Kidney glomerular epithelial cell (primary cell): Measurements from ENCODE around the gene HPGDS.
"Not testable (repeated sequence)": the region's sequence is repeated elsewhere in the genome, so short reads cannot be mapped to it uniquely, and the experiment has no call there.

ENCODE experiments used
- DNase-seq: peaks from one replicate; lab custom pipeline; 2025; lab: John Stamatoyannopoulos, UW

The HPGDS gene

DNA sequence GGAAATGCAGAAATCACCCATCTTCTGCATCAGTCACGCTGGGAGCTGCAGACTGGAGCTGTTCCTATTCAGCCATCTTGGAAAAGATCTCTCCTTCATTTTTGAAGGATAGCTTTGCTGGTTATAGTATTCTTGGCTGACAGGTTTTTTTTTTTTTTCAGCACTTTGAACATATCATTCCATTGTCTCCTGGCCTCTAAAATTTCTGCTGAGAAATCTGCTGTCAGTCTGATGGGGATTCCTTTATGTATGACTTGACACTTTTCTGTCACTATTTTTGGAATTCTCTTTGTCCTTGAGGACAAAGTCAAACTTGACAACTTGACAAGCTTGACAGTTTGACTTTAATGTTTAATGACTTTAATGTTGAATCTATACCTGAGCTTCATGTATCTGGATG lies 16.8 kb downstream of the HPGDS start:
- DNase-seq, result no peak

DNA sequence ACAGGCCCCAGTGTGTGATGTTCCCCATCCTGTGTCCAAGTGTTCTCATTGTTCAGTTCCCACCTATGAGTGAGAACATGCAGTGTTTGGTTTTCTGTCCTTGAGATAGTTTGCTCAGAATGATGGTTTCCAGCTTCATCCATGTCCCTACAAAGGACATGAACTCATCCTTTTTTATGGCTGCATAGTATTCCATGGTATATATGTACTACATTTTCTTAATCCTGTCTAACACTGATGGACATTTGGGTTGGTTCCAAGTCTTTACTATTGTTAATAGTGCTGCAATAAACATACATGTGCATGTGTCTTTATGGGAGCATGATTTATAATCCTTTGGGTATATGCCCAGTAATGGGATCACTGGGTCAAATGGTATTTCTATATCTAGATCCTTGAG lies 22.7 kb downstream of the HPGDS start:
- DNase-seq, result not testable (repeated sequence)

DNA sequence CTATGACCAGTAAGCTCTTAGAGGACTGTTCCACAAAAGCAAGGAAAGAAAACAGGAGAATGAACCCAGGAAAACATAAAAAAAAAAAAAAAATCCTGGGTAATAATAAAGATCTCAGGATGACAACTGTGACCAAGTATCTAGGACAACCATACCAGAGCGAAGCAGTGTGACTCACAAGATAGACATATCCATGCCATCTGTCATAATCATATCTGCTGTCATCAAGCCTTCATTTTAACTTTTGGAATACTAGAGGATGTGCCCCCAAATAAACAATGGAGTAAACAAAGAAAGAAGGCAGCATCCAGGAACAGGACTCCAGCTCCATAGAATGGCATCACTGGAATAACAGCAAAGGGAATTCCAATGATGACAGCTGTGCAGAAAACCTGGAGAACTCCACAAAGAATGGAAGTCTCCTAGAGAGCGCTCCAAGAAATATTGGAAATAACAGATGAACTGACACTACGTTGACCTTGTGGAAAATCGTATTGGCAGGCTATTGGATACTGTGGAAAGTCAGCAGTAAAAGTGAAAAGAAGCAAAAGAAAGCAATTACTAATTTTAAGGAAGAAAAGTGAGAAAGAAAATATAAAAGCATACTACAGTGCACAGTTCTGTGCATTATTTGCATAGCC lies 35.3 kb downstream of the HPGDS start:
- no peak for DNase-seq

DNA sequence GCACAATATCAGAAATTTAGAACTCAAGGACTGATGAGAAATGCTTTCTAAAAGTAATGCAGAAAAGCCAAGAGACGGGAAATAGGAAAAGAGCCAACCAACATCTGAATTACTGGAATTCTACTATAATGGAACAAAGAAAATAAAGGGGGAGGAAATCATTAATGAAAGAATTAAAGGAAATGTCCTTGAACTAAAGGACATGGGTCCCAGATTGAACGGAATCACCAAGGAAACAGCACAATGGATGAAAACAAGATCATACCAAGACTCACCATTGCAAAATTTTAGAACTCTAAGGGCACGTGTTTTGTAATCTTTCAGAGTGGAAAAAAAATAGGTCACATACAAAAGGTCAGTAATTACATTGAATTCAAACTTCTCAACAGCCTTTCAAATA lies 35.9 kb downstream of the HPGDS start:
- no peak for DNase-seq

DNA sequence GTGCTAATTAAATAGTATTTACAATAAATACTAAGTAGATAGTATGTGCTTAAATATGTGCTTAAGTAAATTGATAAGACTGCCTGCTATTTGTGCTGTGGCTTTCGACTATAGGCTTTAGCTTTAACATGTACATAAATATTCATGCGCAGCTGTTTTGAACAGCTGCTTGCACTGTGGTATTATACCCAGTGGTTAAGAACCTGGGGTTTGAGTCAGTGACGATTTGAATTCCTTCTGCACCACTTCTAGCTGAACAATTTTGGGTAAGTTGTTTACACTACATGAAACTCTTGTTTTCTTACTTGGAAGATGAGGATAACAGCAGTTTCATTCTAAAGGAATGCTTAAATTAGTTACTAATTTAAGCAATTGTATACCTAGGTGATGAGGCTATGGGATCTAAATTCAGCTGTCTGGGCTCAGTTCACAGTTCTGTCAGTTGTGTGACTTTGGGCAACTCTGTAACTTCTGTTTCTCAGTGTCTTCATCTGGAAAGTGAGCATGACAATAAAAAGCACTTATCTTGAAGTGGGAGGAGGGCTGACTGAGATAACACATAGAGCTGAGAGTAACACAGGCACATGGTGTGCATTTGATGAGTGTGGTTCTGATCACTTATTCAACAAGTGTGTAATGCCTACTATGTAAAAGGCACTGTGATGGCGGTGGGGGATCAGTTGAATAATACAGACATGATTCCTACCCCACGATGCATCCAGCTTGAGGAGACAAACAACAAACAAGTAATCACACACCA lies 37.0 kb downstream of the HPGDS start:
- peak; percentile 47 for DNase-seq

DNA sequence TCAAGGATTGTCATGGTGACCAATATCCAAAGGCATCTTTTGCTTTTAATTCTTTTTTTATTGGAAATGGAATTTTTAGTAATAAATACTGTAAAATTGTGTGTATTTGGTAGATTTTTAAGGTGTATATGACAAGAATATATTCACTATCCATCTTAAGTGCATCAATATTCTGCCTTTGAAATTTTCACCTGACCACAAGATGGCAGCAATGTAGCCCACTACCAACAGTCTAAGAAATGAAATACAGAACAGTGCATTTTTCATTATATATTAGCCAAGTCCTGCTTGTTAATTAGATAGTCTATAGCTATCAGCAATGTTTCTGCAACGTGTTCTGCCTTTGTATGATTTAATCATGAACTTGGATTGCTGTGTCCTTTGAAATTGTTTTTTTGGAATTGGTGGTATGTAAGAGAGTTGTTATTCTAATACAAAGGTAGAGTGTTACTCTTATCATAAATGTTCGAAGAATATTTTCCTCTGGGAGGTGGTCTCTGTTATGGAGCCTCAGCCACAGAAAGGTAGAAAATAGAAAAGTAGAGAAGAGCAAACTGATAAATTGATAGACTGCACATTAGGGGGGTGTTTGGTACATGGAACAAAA lies 38.2 kb downstream of the HPGDS start:
- peak; percentile 44 for DNase-seq

DNA sequence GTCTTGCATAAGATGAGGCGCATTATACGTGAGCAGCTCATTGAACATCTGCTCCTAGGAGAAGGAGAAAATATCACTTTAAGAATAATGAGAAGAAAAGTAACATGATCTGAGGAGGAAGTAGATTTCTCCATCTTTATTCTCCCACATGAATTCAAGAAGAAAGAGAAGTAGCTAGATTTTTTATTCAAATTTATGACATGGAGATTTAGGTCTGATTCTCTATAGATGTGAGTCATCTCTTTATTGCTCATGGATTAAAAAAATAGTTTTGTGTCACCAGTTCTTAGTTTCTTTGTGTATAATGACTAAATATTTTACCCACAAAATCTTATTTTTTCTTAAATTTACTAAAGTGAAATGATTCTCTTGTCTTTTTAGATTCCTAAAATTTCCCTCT lies 40.4 kb downstream of the HPGDS start:
- no peak for DNase-seq

DNA sequence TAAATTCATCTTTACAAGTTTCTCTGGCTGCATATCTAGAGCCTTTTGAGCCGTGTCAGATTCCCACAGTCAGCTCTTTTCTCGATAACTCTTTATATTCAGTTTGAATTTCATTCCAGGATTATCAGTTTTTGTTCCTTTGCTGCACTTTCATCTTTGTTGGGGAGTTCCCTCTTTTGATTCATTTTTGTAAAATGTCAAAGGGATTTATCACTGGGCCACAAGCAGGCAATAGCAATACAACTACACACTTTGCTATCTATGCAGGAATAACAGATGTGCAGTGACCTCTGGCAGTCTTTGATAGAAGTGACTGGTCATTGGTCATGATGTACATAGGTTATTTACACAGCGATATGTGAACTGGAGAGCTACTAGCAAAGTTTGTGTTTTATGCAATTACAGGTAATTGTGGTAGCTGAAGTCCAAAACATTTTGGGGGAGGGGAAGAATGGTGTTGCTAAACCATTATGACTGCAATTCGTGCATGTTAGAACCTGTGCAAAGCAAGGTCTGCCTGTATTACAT lies 43.8 kb downstream of the HPGDS start:
- peak; percentile 54 for DNase-seq

DNA sequence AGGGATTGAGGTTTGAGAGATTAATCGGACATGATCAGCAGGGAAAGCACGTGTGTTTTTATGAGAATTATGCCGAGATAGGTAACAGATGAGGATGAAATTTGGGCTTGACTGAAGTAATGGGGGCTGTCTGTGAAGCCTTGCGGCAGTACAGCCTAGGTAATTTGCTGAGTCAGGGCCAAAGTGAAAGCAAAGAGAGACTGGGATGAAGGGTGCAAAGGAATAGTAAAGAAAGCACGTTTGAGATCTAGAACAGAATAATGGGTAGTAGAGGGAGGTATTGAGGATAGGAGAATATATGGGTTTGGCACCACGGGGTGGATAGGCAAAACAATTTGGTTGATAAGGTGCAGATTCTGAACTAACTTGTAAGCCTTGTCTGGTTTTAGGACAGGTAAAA lies 47.2 kb downstream of the HPGDS start:
- DNase-seq, result not testable (repeated sequence)

DNA sequence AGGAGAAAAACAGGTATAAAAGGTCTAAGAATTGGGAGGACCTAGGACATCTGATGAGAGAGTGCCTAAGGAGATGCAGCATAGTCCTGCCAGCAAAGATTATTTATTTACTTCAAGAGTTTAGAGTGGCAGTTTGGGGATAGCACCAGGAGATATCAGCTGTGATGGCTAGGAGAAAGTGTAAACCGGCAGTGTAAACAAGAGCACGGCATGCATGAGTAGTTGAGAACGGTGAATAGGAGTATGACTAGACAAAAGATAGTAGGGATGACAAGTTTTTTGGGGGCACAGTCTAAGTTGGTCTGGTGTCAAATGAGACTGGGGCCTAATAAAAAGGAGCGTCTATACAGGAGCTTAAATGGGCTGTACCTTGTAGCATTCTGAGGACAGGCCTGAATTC lies 48.7 kb downstream of the HPGDS start:
- not testable (repeated sequence) for DNase-seq

DNA sequence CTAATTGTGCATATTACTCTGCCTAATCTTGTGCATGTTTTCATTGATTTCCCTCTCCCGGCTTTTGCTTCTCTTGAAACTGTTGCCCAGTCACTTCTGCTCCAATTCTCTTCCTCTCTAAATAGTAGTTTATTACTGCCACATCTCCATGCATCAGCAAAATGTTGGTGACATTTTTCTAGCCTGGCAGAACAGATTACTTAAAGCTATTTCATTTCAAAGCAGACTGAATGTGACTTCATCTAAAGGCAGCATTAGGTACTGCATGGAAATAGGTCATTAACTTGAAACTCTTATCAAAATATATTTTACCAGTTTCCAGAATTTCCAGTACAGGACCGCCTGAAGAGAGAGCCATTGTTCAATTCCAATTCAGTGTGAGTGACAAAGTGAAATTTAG lies 52.4 kb downstream of the HPGDS start:
- DNase-seq, result no peak

DNA sequence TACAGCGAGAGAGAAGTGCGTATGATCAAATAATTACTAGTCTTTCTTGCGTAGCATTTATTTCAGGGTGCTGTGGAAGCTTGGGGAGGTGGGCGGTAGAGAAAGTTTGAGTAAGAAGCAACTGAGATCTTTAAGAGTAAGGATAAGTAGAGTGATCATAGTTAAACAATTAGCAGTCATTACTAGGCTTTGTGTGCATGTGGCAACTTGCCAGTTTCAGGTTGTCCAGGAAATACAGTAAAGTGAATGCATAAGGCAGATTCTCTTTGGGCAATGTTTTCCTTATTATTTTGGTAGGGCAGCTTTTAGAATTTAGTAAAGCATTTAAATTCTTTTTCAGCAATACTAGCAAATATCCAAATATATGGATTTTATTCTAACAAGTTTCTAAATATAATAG lies 57.0 kb downstream of the HPGDS start:
- DNase-seq, result no peak

DNA sequence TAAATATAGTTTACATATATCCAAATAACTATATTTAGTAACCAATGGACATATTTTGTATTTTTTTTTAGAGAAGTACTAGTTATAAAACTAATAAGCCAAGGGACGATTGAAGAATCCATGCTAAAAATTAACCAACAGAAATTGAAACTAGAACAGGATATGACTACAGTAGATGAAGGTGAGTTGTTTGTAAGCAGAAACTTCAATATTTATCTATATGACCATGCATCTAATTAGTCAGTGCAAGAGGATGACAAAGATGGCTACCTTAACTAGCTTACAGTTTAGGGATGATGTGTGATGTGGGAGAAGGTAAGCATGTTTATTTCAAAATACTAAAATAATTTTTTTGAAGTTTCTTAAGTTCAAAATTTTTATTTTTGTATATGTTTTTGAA lies 57.7 kb downstream of the HPGDS start:
- DNase-seq, result no peak

DNA sequence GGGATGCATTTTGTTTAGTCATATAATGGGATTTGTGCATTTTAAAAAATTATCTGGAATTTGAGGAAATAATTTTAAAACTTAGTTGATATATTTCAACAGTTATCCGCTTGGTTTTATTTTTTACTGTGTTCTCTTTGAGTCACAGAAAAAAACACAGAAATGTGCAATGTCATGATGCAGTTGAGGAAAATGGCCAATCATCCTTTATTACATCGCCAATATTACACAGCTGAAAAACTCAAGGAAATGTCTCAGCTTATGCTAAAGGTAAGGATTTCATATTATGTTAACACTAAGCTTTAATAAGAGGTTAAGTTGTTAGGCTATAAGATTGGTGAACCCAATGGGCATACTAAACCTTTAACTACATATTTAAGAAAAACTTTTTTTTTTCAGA lies 63.9 kb downstream of the HPGDS start:
- DNase-seq, result no peak

DNA sequence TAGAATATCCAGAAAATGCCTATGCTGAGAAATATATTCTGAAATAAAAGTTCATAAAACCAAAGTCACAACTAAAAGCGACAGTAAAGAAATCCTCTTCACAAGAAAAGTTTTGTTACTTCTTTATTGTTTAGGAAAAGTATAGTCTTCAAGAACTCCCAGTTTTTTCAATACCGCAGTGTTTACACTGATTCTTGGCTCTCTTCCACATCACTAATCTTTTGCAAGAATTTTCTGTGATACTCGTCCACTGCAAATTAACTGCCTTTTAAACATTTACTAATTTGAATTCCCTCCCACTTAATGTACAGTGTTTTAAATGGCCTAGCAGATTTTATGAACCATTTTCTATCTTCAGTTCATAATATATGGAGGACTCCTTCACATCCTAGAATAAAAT lies 65.1 kb downstream of the HPGDS start:
- DNase-seq, result no peak

DNA sequence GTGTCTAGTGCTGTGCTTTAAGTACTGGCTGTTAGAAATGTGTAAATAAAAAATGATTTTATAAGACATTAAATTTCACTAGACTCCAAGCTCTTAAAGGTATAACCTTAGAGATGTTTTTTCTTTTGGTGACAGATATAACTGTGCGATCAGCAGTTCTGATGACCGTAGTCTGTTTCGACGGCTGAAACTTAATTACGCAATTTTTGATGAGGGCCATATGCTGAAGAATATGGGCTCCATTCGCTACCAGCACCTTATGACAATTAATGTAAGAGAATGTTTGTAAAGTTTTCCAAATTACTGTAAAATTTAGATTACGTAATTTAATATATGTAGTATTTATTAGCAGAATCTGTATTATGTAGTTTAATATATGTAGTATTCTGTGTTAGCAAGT lies 66.4 kb downstream of the HPGDS start:
- no peak for DNase-seq

DNA sequence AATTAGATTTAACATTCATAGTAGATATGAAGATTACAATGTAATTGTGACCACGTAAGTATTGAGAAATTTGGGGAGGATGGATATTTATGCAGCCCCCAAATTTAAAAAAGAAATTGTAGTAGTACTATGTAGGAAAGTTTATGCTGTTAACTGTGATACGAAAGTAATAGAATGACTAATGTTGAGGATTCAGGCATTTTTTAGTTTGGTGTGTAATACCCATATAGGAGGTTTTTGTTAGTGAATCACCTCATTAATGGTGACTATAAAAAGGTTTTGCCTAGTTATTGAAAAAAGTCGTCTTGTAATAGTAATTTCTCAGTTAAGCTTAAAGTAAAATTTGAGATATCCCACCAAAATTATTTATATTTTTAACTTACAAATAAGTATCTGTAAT lies 67.7 kb downstream of the HPGDS start:
- no peak for DNase-seq

DNA sequence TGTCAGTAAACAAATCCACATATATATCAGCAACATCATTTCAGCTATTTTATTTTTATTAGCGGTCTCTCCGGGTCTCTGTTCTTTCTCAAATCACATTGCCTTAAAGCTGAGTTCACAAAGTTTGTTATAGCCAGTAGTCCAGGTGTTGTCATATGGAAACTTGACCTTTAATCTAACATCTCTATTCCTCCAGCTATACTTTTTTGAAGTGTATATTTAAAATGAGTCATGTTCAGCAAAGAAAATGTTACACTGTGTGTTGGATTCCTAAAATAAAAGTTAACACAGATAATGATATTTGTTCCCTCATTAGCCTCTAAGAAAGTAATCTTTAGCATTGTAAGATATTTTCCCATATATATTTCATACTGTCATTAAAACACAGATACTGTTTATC lies 71.4 kb downstream of the HPGDS start:
- DNase-seq, result no peak

DNA sequence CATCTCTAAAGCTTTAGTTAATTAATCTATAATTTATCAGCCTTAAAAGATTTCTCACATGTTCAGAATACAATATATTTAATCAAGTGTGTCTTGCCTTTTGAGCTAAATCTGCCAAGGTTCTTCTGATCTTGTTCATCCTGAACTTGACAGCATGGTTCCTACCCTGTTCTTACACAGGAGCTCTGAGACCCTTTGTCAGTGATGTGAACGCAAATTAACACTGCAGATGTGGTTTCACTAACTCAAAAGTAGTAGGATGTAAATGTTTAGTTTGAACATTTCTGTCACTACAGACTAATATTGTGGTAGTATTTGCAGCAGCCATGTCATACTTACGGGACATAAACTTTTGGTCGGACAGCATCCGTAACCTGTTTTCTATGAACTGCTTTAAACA lies 75.6 kb downstream of the HPGDS start:
- DNase-seq, result no peak

DNA sequence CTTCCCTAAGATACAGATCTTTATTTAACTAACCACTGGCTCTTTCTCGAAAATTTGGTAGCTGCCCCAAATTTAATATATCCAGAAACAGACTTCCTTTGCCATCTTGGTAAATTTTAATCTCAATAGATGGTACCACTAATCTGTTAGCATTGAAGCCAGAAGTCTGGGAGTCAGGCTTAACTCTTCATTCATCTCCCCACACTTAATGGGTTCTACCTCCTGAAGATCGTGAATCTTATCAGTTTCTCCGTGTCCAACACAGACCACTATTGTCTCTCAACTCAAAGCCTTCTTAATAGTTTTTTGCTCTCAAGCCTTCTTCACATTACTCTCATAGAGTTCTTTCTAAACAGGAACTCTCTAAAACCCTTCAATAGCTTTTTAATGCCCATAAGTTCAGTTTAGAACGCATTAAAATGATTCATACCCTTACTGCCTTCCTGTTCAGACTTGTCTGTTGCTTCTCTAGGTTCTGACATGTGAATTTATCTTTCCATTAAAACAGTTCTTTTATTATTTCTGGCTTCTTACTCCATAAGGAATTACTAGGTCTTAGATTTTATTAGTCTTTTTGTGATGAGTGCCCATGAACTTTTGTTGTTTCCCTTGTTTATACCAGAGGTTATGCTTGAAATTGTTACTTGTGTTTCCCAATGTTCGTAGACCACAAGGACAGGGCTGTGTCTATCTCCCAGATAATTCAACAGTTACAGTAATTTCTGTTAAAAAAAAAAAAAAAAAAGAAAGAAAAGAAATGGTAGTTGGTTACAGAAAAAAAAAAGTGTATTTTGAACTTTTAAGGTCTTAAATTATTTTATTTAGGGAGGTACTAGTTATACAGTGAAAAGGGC lies 80.2 kb downstream of the HPGDS start:
- no peak for DNase-seq

DNA sequence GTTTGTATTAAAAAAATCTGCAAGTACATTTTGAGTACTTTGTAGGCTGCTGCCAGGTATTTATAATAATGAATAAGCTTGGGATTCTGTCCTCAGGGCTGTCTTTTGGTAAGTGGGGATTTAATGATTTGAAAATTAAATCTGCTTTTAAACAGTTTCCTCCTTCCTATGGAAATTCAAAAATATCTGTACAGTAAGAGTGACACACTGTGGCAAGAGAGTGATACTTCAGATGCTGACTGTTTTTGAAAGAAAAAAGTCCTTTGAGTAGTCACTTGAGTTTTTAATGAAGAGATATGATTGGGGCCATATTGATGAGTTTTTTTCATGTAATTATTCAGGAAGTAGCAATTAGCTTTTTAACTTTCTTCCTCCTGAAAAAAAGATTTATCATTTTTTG lies 85.8 kb downstream of the HPGDS start:
- no peak for DNase-seq

DNA sequence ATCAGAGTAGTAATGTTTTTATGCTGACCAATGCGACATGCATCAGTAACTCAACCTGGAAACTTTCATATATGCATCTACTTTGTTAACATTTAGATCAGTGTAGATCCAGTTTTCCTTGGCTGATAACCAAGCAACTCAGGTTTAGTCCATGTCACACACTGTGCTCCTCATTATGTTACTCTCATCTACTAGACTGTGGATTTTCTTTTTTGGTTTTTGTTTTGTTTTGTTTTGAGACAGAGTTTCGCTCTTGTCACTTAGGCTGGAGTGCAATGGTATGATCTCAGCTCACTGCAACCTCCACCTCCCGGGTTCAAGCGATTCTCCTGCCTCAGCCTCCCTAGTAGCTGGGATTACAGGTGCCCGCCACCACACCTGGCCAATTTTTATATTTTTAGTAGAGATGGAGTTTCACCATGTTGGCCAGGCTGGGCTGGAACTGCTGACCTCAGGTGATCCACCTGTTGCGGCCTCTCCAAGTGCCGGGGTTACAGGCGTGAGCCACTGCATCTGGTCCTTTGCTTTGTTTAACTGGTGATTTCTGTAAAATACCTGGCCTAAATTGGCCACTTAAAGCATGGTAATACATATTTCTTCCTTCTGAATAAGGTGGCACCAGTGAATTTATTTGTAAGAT lies 86.4 kb downstream of the HPGDS start:
- DNase-seq, result no peak
